Measurements from ENCODE around the gene EZH2.

Gene EZH2

DNA sequence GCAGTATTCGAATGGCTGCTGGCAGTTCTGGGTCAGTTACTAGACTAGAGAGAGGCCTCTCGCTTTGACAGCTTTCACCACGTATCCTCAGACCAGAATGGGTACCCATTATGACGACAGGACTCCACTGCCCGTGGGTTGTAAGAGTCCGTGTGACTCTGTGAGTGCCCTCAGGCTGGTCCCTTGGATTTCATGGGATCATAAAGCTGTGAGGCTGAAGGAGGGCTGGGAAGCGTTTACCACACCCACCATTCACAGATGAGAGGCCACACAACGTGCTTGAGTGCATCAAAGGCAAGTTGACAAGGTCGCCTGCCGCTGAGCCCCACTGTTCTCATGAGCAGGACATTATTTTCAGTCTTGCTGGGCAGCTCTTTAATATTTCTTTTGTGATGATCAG lies 87.2 kb downstream of the EZH2 start:
- Histone ChIP-seq H3K9me3 (replicated peaks in 1 of 2; ENCODE audit: control insufficient read depth in 2 of 2, insufficient read depth in 1 of 2, low read depth in 1 of 2, low read length in 2 of 2) (peaks cover 4 to 12% of the 10 kb centered on the region in 2 donors), H3K4me1 (ENCODE audit: control insufficient read depth in 2 of 2, insufficient read depth in 1 of 2, low read depth in 1 of 2, low read length in 2 of 2) (no peaks in the 10 kb centered on the region), H3K27me3 (ENCODE audit: control insufficient read depth in 3 of 3, insufficient read depth in 3 of 3, low read depth in 1 of 3, low read length in 3 of 3) (no peaks in the 10 kb centered on the region), H2BK5ac (ENCODE audit: low read length) (no peak overlapping the region), H2BK120ac (ENCODE audit: low read depth, low read length) (no peak overlapping the region), H3K79me1 (ENCODE audit: low read depth, low read length) (peaks cover 1% of the 10 kb centered on the region), H3K9ac (ENCODE audit: low read depth, low read length, poor library complexity) (peak overlapping the region; percentile 38), H3K27ac (replicated peaks; ENCODE audit: low read length) (no peak overlapping the region), H4K8ac (ENCODE audit: low read depth, low read length) (no peak overlapping the region), H3K36me3 (replicated peaks in 1 of 2; ENCODE audit: control insufficient read depth in 2 of 2, insufficient read depth in 2 of 2, low read length in 2 of 2) (peaks cover 45 to 95% of the 10 kb centered on the region in 2 donors), H2BK12ac (ENCODE audit: low read length) (no peak overlapping the region), H3K4me2 (ENCODE audit: insufficient read depth, low read length, poor library complexity, severe bottlenecking) (no peak overlapping the region), H2AFZ (ENCODE audit: low read length) (no peak overlapping the region), H3K4ac (ENCODE audit: low read length) (no peak overlapping the region), H3K23ac (ENCODE audit: low read depth, low read length, poor library complexity) (no peak overlapping the region), H2BK15ac (ENCODE audit: low read length) (no peak overlapping the region), H2AK5ac (ENCODE audit: low read depth, low read length) (no peak overlapping the region), H4K91ac (ENCODE audit: low read depth, low read length, poor library complexity) (no peak overlapping the region), H3K14ac (ENCODE audit: low read length) (no peak overlapping the region), H3K18ac (ENCODE audit: low read length) (no peak overlapping the region), H3K4me3 (ENCODE audit: low read length in 2 of 2) (no peak overlapping the region)
- no CpG with 5 or more reads among the region's 10 CpGs for WGBS, 2 donors (ENCODE audit: extremely low coverage in 2 of 2, insufficient read length in 2 of 2, insufficient replicate concordance in 1 of 2)
- DNase-seq (ENCODE audit: low spot score) = no peak

- no peaks in the 10 kb centered on the region for H3K27me3 ChIP-seq (ENCODE audit: control insufficient read depth in 3 of 3, insufficient read depth in 3 of 3, low read depth in 1 of 3, low read length in 3 of 3)
- no peak overlapping the region for H2BK5ac ChIP-seq (ENCODE audit: low read length)
- no peak overlapping the region for H2BK12ac ChIP-seq (ENCODE audit: low read length)
- H2AFZ ChIP-seq (ENCODE audit: low read length) = no peak overlapping the region
- peaks cover 4 to 12% of the 10 kb centered on the region in 2 donors for H3K9me3 ChIP-seq (replicated peaks in 1 of 2; ENCODE audit: control insufficient read depth in 2 of 2, insufficient read depth in 1 of 2, low read depth in 1 of 2, low read length in 2 of 2)
- H4K8ac ChIP-seq (ENCODE audit: low read depth, low read length) = no peak overlapping the region
- H2BK15ac ChIP-seq (ENCODE audit: low read length) = no peak overlapping the region
- H3K9ac ChIP-seq (ENCODE audit: low read depth, low read length, poor library complexity) = no peak overlapping the region
- H3K14ac ChIP-seq (ENCODE audit: low read length) = no peak overlapping the region
- no peak overlapping the region for H4K91ac ChIP-seq (ENCODE audit: low read depth, low read length, poor library complexity)
- H3K4me1 ChIP-seq (ENCODE audit: control insufficient read depth in 2 of 2, insufficient read depth in 1 of 2, low read depth in 1 of 2, low read length in 2 of 2) = no peaks in the 10 kb centered on the region
- no peaks in the 10 kb centered on the region for H3K79me1 ChIP-seq (ENCODE audit: low read depth, low read length)
- DNase-seq (ENCODE audit: low spot score) = no peak
- no peak overlapping the region for H3K23ac ChIP-seq (ENCODE audit: low read depth, low read length, poor library complexity)
- no CpG with 5 or more reads among the region's 3 CpGs for WGBS, 2 donors (ENCODE audit: extremely low coverage in 2 of 2, insufficient read length in 2 of 2, insufficient replicate concordance in 1 of 2)
- no peak overlapping the region for H3K27ac ChIP-seq (replicated peaks; ENCODE audit: low read length)
- H3K36me3 ChIP-seq (replicated peaks in 1 of 2; ENCODE audit: control insufficient read depth in 2 of 2, insufficient read depth in 2 of 2, low read length in 2 of 2) = peaks cover 37 to 95% of the 10 kb centered on the region in 2 donors
- H3K4me3 ChIP-seq (ENCODE audit: low read length in 2 of 2) = no peak overlapping the region
- H3K4me2 ChIP-seq (ENCODE audit: insufficient read depth, low read length, poor library complexity, severe bottlenecking) = no peak overlapping the region
- no peak overlapping the region for H3K4ac ChIP-seq (ENCODE audit: low read length)
- no peak overlapping the region for H2AK5ac ChIP-seq (ENCODE audit: low read depth, low read length)
- H3K18ac ChIP-seq (ENCODE audit: low read length) = no peak overlapping the region
- H2BK120ac ChIP-seq (ENCODE audit: low read depth, low read length) = no peak overlapping the region
Measured at GRCh38 chr7:148794476-148794875, 89.6 kb downstream of the EZH2 start.

GRCh38 chr7:148793590-148793989 lies 90.5 kb downstream of the EZH2 start:
- H3K18ac ChIP-seq (ENCODE audit: low read length) = no peak overlapping the region
- H3K27me3 ChIP-seq (ENCODE audit: control insufficient read depth in 3 of 3, insufficient read depth in 3 of 3, low read depth in 1 of 3, low read length in 3 of 3) = no peaks in the 10 kb centered on the region
- H3K4me2 ChIP-seq (ENCODE audit: insufficient read depth, low read length, poor library complexity, severe bottlenecking) = no peak overlapping the region
- peaks cover 2 to 5% of the 10 kb centered on the region in 2 donors for H3K9me3 ChIP-seq (replicated peaks in 1 of 2; ENCODE audit: control insufficient read depth in 2 of 2, insufficient read depth in 1 of 2, low read depth in 1 of 2, low read length in 2 of 2)
- no peak overlapping the region for H4K91ac ChIP-seq (ENCODE audit: low read depth, low read length, poor library complexity)
- DNase-seq (ENCODE audit: low spot score) = no peak
- H3K14ac ChIP-seq (ENCODE audit: low read length) = no peak overlapping the region
- no peak overlapping the region for H3K4ac ChIP-seq (ENCODE audit: low read length)
- H3K36me3 ChIP-seq (replicated peaks in 1 of 2; ENCODE audit: control insufficient read depth in 2 of 2, insufficient read depth in 2 of 2, low read length in 2 of 2) = peaks cover 34 to 95% of the 10 kb centered on the region in 2 donors
- H3K23ac ChIP-seq (ENCODE audit: low read depth, low read length, poor library complexity) = no peak overlapping the region
- no peak overlapping the region for H3K27ac ChIP-seq (replicated peaks; ENCODE audit: low read length)
- H2BK120ac ChIP-seq (ENCODE audit: low read depth, low read length) = no peak overlapping the region
- no peak overlapping the region for H3K9ac ChIP-seq (ENCODE audit: low read depth, low read length, poor library complexity)
- no peak overlapping the region for H2BK12ac ChIP-seq (ENCODE audit: low read length)
- no CpG with 5 or more reads among the region's 1 CpG for WGBS, 2 donors (ENCODE audit: extremely low coverage in 2 of 2, insufficient read length in 2 of 2, insufficient replicate concordance in 1 of 2)
- H3K4me1 ChIP-seq (ENCODE audit: control insufficient read depth in 2 of 2, insufficient read depth in 1 of 2, low read depth in 1 of 2, low read length in 2 of 2) = no peaks in the 10 kb centered on the region
- no peaks in the 10 kb centered on the region for H3K79me1 ChIP-seq (ENCODE audit: low read depth, low read length)
- no peak overlapping the region for H3K4me3 ChIP-seq (ENCODE audit: low read length in 2 of 2)
- no peak overlapping the region for H2AFZ ChIP-seq (ENCODE audit: low read length)
- no peak overlapping the region for H2AK5ac ChIP-seq (ENCODE audit: low read depth, low read length)
- no peak overlapping the region for H2BK15ac ChIP-seq (ENCODE audit: low read length)
- no peak overlapping the region for H2BK5ac ChIP-seq (ENCODE audit: low read length)
- H4K8ac ChIP-seq (ENCODE audit: low read depth, low read length) = no peak overlapping the region

- H3K4me3 ChIP-seq (ENCODE audit: low read length in 2 of 2) = no peak overlapping the region
- DNase-seq (ENCODE audit: low spot score) = no peak
- no peaks in the 10 kb centered on the region for H3K9me3 ChIP-seq (replicated peaks in 1 of 2; ENCODE audit: control insufficient read depth in 2 of 2, insufficient read depth in 1 of 2, low read depth in 1 of 2, low read length in 2 of 2)
- no peak overlapping the region for H2BK120ac ChIP-seq (ENCODE audit: low read depth, low read length)
- no peak overlapping the region for H2AFZ ChIP-seq (ENCODE audit: low read length)
- H3K79me1 ChIP-seq (ENCODE audit: low read depth, low read length) = peaks cover 2% of the 10 kb centered on the region
- no peak overlapping the region for H2BK15ac ChIP-seq (ENCODE audit: low read length)
- no peaks in the 10 kb centered on the region for H3K27me3 ChIP-seq (ENCODE audit: control insufficient read depth in 3 of 3, insufficient read depth in 3 of 3, low read depth in 1 of 3, low read length in 3 of 3)
- H3K14ac ChIP-seq (ENCODE audit: low read length) = no peak overlapping the region
- H3K36me3 ChIP-seq (replicated peaks in 1 of 2; ENCODE audit: control insufficient read depth in 2 of 2, insufficient read depth in 2 of 2, low read length in 2 of 2) = peaks cover 42 to 94% of the 10 kb centered on the region in 2 donors
- H3K27ac ChIP-seq (replicated peaks; ENCODE audit: low read length) = no peak overlapping the region
- no peak overlapping the region for H3K4ac ChIP-seq (ENCODE audit: low read length)
- H3K9ac ChIP-seq (ENCODE audit: low read depth, low read length, poor library complexity) = no peak overlapping the region
- no peak overlapping the region for H3K4me2 ChIP-seq (ENCODE audit: insufficient read depth, low read length, poor library complexity, severe bottlenecking)
- no peak overlapping the region for H2BK5ac ChIP-seq (ENCODE audit: low read length)
- no peak overlapping the region for H4K8ac ChIP-seq (ENCODE audit: low read depth, low read length)
- H3K4me1 ChIP-seq (ENCODE audit: control insufficient read depth in 2 of 2, insufficient read depth in 1 of 2, low read depth in 1 of 2, low read length in 2 of 2) = no peaks in the 10 kb centered on the region
- no CpG with 5 or more reads among the region's 15 CpGs for WGBS, 2 donors (ENCODE audit: extremely low coverage in 2 of 2, insufficient read length in 2 of 2, insufficient replicate concordance in 1 of 2)
- H3K18ac ChIP-seq (ENCODE audit: low read length) = no peak overlapping the region
- H4K91ac ChIP-seq (ENCODE audit: low read depth, low read length, poor library complexity) = no peak overlapping the region
- no peak overlapping the region for H3K23ac ChIP-seq (ENCODE audit: low read depth, low read length, poor library complexity)
- H2AK5ac ChIP-seq (ENCODE audit: low read depth, low read length) = no peak overlapping the region
- no peak overlapping the region for H2BK12ac ChIP-seq (ENCODE audit: low read length)
Measured at GRCh38 chr7:148791546-148791945, 92.5 kb downstream of the EZH2 start.

All from neuronal stem cell (in vitro differentiated cells).